ENCODE measurements around the gene FBN1.

The FBN1 gene

DNA sequence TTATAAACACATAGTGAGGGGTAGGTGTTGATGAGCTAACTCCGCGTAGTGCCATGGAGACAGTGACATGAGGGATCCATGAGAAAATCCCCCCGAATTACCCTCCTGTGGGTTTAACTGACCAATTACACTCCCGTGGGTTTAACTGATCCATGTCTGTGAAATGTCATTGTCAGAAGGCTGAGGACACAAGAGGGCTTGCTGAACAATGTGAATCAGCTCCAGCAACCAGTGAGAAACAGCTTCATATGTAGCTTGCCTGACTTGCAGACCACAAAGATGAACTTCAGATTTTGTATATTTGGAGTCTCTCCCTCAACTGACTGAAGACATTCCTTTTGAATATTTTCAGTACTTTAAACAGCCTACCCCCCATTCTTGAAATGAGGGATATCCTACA is 144.9 kb downstream of the FBN1 start:
- intact Hi-C loops (cut with DNase I): loop anchor here (10.0 kb wide), 1 partner anchor 144 kb away; the partner anchor contains the start of gene FBN1
- DNase-seq: no peak

DNA sequence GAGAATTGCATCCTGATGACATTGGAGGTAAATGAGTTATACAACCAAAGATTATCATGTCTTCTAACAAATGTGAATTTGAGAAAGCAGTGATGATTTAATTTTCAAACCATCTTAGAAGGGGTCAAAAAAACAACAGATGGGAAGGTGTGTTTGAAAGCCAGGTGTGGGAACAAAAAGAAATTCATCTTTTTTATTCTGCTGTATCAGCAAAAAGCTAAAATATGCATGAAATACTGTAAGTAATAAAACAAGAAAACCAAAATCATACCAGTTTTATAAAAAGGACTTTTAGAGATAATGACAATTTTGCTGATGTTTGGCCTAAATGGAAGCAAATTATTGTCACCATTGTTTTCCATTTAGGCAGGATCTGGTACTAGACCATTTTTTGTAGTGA is 145.5 kb downstream of the FBN1 start:
- no peak for DNase-seq
- intact Hi-C loops (cut with DNase I): loop anchor here (10.0 kb wide), 1 partner anchor 145 kb away; the partner anchor contains the start of gene FBN1

DNA sequence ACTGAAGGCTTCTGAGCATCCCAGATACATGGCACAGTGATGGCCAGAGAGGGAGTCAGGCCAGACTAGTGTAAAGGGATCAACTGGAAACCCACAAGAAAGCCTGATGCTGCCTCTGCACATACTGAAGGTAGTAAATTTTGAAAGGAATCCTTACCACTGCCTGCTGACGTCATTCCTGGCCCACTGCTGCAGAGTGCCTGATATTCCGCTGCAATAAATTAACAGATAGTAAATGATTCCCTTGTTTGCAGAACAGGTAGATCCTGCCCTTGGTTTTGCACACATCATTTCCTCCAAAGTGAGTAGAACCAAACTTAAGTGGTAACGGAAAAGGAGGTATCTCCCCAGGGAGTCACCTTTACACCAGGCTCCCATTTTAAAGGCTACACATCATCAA is 146.7 kb downstream of the FBN1 start:
- intact Hi-C loops (cut with DNase I): no loop called here

DNA sequence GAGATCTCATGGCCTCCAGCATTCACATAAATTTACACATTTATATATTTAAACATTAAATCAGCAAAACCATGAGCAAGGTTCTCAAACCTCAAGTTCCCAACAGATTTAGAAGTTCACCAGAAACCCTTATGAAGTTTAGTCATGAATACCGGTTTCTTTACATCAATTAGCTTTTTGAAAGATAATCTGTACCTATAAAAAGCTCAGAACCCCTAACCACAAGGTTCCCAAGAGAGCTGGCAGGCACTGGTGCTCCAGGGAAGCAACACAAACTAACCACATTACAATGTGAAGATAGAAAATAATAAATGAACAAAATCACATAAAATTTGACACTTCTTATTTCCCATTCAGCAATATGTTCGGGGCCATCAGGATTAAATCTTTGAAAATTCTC is 150.9 kb downstream of the FBN1 start:
- no peak for DNase-seq
- intact Hi-C loops (cut with DNase I): no loop called here

More for the DNA sequence above, 146.7 kb downstream of the FBN1 start:
- DNase-seq: no peak

DNA sequence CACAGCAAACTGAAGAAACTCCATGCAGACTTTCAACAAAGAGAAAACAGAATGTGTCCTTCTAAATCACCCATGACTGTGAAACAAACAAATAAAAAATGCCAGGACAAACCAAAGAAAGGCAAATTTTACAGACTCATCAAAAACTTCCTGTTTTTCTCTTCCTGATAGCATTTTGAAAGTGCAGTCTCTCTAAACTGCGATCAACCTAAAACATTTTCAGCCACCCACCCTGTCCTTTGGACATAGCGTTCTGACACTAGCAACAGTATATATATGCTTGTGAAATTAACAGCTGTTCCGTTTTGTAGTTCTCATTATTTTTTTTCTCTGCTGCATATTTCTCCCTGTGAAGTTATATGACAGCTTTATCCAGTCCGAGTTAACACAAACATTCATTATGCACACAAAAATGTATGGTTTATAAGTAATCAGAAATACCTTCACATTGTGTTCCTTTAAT is 151.7 kb downstream of the FBN1 start:
- DNase-seq: no peak
- intact Hi-C loops (cut with DNase I): no loop called here

DNA sequence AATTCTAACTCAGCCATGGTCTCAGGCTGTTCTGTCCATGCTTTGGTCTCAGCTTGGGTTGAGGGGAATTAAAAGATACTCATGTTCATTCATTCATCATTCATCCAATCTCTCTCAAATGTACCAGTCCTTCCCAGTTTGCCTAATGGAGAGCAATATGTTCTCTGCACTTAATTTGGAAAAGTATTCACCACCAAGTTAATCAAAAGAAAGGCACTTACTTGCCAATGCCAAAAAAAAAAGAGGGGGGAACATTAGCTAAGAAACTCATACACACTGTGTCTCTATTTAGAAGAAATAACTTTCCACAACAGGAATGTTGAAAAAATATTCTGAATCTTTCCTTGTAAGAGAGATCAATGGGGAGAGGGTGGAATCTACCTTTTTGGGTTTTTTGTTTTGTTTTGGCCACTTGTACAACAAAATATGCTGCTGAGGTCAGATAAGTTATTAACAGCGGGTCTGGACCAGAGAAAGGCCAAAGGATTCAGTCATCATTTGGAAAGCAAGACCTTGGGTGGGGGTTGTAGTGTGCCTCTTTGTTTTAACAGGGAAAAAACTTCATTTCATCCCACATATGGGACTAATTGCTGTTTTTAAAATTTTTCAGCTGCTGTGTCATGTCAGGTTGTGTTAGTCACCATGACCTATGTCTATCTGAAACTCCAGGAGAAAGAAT is 152.3 kb downstream of the FBN1 start:
- intact Hi-C loops (cut with DNase I): no loop called here
- DNase-seq: no peak

DNA sequence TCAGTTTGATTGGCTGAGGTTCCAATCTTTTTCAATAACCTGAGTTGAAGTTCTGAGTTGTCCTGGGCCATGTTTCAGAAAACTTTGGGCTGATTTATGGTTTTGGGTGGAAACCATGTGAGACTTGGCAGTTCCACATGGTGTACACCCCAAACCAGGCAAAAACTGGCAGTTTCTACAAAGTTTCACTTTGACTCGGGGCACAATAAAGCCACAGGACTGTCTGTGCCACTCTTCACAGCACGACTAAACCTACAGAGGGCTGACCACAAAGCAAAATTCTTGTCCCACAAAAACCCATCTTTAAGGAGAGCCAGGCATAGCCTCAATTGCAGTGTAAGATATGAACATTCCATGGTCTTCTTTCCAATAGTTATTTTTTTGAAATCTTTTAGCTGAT is 159.3 kb downstream of the FBN1 start:
- intact Hi-C loops (cut with DNase I): no loop called here
- DNase-seq: no peak

DNA sequence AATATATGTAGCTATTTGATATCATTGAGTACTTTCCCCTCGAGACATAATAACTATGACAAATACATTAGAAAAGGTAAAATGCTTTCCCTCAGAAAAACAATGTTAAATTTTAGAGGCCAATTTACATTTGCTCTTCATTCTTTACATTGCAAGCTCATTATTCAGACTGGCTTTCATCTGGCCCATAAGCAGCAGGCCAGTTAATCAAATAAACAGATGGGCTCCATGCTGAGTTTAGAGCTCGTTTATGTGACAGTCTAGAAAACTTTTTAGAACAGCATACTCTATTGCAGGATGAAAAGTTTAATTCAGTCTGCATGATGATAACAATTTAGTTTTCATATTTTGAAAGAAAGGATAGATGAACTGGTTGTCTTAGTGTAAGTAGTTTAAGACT is 163.7 kb downstream of the FBN1 start:
- no peak for DNase-seq
- intact Hi-C loops (cut with DNase I): no loop called here

DNA sequence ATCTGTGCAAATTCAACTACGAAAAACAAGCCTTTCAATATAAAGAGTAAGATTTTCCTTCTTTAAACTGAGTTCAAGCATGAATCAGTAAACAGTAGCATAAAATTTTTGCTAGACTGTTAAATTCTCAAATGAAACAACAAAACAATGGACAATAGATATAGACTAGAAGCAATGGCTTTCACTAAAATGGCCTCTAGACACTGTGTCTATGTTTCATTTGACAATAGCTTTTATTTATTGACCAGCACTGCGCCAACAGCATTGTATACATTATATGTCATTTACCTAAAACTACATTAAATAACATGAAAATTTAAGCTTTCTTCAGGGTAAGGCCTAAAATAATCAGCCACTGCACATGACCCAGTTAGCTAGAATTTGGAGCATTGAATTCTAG is 165.8 kb downstream of the FBN1 start:
- intact Hi-C loops (cut with DNase I): no loop called here

DNA sequence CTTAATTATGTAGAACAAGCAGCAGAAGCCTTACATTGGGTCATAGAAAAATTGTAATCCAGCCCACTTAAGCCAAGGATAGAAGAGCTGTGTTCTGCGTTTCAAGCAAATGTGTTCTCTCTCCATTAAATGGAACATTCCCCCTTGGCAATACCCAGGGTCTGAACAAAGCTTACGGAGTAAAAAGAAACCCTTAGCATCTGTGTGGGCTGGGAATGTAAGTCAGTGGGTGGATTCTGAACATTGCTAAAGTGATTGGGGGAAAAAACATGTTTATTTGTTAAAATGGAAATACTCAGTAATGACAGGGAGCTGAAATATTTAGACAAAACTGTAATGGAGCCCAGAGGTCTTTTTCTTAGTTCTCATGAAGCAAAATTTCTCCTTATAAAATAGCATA is 166.9 kb downstream of the FBN1 start:
- intact Hi-C loops (cut with DNase I): no loop called here
- DNase-seq: no peak

More for the DNA sequence above, 165.8 kb downstream of the FBN1 start:
- DNase-seq: no peak

DNA sequence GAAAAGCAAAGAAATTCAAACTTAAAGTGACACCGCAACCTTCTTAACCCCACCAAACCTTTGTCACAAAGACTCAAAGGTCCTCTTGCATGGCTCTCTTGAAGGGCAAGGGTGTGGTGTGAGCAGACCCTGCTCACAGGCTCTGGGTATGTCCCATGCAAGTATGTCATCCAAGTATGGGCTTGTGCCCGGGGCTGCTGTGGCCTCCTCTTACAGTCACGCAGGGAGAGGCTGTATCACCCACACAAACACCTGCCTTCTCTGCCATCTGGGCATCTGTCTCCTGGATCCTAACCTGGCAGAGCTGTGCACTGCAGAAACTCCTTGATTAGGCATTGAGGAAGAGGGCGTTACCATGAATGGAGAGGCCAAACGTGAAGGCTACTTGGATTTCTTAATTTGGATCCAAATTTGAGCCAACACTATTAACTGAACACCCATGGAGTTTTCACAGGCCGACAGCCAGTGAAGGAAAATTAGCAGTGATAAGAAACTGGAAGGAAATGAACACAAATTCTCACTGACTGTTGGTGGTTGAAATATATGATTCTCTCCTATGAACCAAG is 167.6 kb downstream of the FBN1 start:
- DNase-seq: no peak
- intact Hi-C loops (cut with DNase I): no loop called here

DNA sequence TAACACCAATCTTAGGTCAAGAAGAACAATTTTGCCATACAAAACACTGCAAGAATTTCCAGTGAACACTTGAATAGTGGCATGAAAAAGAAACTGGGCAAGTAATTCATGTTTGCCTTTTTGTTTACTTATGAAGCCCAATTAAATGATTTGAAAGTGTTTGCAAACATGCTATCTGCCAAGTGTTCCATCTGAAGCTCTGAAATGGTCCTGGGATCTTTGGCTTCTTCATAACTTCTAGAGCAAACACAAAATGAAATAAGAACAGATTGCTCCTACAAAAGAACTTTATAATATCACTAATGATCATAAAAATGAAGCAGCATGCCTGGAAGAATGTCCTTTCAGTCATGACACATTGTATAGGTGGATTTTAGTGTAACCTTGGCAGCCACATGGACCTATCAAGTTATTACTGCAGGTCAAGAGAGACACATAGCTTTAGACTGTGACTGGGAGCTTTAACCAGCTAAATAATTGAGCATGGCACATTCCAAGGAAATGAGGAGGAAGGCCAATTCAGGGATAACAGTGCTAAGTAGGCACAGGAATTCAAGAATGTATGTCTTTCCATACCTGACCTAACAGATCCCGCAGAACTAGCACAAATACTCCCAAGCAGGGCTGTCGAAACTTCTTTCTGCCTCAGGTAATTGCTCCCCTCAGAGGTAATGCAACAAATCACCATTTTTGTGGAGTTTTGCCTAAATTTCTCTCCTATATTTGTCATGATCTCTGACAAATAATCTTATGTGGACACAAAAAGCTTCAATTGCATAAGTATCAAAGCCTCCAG is 169.7 kb downstream of the FBN1 start:
- intact Hi-C loops (cut with DNase I): no loop called here

DNA sequence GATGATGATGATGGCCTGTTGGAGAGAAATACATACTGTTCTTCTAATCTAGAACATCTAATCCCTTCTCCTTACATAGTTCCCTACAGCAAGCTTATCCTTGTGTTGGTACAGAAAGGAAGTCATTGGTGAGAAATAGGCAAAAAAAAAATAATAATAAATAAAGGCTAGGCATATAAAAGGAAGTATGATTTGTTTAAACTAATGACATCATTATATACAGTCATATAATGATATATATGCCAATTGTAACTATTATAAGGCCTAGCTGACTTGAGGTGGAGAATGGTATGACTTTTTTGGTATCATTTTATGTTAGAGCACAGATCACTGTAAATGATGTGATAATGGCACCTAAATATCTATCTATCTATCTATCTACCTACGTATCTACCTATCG is 171.8 kb downstream of the FBN1 start:
- no peak for DNase-seq
- intact Hi-C loops (cut with DNase I): no loop called here

More for the DNA sequence above, 169.7 kb downstream of the FBN1 start:
- no peak for DNase-seq

DNA sequence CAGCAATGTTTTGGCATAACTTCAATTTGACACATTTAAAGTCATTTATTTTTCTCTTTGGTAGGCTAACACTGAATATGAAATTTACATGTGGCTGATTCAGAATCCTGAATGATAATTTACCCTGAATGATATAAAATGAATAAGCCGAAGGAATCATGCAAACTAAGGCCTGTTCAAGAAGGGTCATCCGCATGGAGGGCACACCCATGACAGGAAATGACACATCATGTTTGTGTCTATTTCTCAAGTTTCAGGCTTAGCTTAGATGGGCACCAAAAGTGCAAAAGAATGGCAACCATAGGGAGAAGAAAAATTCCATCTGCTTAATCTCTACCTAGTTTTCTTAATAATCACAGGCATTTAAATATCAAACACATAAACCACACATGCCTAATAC is 172.8 kb downstream of the FBN1 start:
- intact Hi-C loops (cut with DNase I): no loop called here
- DNase-seq: no peak

DNA sequence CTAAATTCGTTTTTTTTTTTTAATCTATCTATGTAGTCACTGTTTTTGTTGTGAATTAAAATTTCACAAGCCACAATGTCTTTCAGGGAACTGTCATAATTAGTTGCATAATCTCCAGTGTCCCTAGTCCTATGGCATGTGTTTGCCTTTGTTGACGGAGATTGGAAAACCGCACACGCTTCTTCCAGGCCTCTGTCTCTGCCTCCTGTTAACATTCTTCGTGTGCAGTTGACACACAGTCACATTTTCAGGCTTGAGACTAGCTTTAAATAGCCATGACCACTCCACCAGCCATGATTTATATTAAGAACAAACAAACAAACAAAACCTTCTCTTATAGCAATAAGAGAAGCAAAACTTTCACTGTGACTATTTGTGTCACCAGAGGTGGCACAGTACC is 174.4 kb downstream of the FBN1 start:
- intact Hi-C loops (cut with DNase I): no loop called here
- DNase-seq: no peak

DNA sequence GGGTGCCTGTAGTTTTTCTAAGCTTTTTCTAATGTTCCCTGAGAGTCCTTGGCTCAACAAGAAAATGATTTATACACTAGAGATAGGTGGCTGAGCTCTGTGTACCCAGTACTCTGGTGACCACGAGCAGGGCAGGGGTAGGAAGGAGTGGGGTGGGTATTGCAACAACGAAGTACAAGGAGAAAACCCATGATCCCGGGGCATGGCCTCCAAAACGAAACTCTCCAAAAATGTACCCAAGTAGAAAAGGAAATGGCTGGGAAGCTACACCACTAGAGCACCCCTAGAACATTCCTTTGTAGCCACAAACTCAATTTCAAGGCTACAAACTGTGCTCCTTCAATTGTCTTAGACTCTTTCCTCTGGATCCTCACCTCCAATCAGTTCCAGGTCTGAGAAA is 175.4 kb downstream of the FBN1 start:
- intact Hi-C loops (cut with DNase I): no loop called here
- DNase-seq: no peak

DNA sequence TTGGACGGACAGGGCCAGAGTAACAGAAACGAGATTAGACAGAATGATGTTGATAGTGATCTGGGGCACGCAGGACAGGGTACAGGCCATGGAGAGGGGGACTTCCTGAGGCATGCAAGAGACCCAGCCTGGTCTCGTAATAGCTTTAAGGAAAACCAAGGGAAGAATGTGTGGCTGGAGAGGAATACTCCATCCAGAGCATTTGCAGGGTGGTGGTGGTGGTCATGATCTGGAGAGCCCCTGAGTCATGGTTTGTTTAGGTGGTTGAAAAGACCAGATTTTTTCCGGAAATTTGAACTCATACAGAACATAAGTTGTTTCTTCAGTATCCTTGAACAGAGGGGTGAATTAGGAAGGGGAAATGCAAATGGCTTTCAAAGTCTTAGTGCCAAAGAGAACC is 175.8 kb downstream of the FBN1 start:
- DNase-seq: no peak
- intact Hi-C loops (cut with DNase I): no loop called here

DNA sequence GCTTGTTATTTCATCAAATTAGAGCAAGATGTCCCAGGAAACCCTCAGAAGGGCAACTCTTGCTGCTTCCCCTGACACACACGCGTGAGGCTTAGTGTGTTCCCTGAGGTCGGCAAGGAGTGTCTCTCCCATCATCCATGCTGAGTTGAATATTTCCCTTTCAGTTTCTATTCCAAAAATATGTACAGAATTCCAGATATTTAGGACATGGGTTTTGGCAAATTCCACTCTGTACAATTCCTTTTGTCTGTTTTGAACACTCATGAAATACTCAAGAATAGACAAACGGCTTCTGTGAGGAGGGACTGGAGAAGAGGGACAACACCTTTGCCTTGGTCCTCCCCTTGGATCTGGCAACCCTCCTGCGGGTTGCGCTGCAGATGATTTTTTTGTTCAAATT is 176.2 kb downstream of the FBN1 start:
- intact Hi-C loops (cut with DNase I): no loop called here
- no peak for DNase-seq

DNA sequence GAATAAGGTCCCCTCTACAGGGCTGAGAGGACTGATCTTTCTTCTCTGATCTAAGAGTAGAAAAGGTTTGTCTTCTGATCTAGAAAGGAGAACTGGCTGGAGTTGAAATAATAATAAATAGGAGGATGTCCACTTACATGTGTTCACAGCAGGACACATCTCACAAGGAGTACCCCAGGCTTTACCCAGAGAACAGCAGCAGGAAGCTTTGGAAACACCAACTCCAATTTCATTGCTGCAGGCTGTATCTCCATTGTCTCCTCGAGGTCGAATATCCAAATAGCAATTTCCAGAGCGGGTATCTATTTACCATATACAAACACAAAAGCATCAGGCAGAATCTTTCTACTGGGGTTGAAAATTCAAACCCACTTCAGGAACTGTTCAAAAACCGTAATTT is 177.7 kb downstream of the FBN1 start:
- intact Hi-C loops (cut with DNase I): no loop called here
- no peak for DNase-seq

DNA sequence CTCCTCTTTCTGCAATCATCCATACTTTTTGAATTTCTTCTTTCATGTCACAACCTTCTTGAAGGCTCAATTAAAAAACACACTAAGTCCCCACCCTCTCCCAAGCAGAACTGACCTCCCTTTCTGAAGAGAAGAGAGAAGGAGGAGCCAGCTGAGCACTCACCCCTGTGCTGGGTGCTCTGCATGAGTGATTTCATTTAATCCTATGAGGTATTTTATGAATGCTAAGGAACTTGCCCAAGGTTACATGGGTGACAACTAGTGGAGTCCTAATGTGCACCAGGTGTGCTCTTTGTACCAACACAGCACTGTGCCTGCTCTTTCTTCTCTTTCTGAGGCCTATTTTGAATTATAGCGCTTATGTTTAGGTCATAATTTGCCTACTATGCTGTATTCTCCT is 178.7 kb downstream of the FBN1 start:
- intact Hi-C loops (cut with DNase I): no loop called here
- DNase-seq: no peak
